ENCODE results near the gene TSPAN17.

Gene TSPAN17

GRCh38 chr5:176651472-176651980, 4.2 kb downstream of the TSPAN17 start:
- in situ Hi-C loops (cut with HindIII; ENCODE audit: low sequenced_read_pairs) = no loop called here
- no peak for DNase-seq (ENCODE audit: low read depth)
- no peak for TF ChIP-seq CTCF (IDR thresholded peaks at IDR 0.05; ENCODE audit: low read depth, low read length, missing control alignments)
- H3K4me3 ChIP-seq (ENCODE audit: low read depth, low read length) = no peak overlapping the region

- H3K4me3 ChIP-seq (ENCODE audit: low read depth, low read length) = no peak overlapping the region
- DNase-seq (ENCODE audit: low read depth) = no peak
- no peak for TF ChIP-seq CTCF (IDR thresholded peaks at IDR 0.05; ENCODE audit: low read depth, low read length, missing control alignments)
- in situ Hi-C loops (cut with HindIII; ENCODE audit: low sequenced_read_pairs) = no loop called here
These were observed 4.9 kb downstream of the TSPAN17 start for GRCh38 chr5:176652136-176652535.

GRCh38 chr5:176653401-176654385, 6.4 kb downstream of the TSPAN17 start:
- H3K4me3 ChIP-seq (ENCODE audit: low read depth, low read length) = no peak overlapping the region
- no peak for DNase-seq (ENCODE audit: low read depth)
- no peak for TF ChIP-seq CTCF (IDR thresholded peaks at IDR 0.05; ENCODE audit: low read depth, low read length, missing control alignments)
- in situ Hi-C loops (cut with HindIII; ENCODE audit: low sequenced_read_pairs) = no loop called here

- no peak overlapping the region for H3K4me3 ChIP-seq (ENCODE audit: low read depth, low read length)
- no peak for DNase-seq (ENCODE audit: low read depth)
- TF ChIP-seq CTCF (IDR thresholded peaks at IDR 0.05; ENCODE audit: low read depth, low read length, missing control alignments) = no peak
- in situ Hi-C loops (cut with HindIII; ENCODE audit: low sequenced_read_pairs) = no loop called here
These were observed 7.6 kb downstream of the TSPAN17 start for GRCh38 chr5:176654856-176655255.

GRCh38 chr5:176656467-176656990, 9.2 kb downstream of the TSPAN17 start:
- in situ Hi-C loops (cut with HindIII; ENCODE audit: low sequenced_read_pairs) = no loop called here
- no peak for TF ChIP-seq CTCF (IDR thresholded peaks at IDR 0.05; ENCODE audit: low read depth, low read length, missing control alignments)

GRCh38 chr5:176658007-176658599, 10.8 kb downstream of the TSPAN17 start:
- no peak overlapping the region for H3K4me3 ChIP-seq (ENCODE audit: low read depth, low read length)
- peak; percentile 87 for TF ChIP-seq CTCF (IDR thresholded peaks at IDR 0.05; ENCODE audit: low read depth, low read length, missing control alignments)
- in situ Hi-C loops (cut with HindIII; ENCODE audit: low sequenced_read_pairs) = no loop called here
- peak; percentile 50 for DNase-seq (ENCODE audit: low read depth)

More at GRCh38 chr5:176656467-176656990, 9.2 kb downstream of the TSPAN17 start:
- no peak for DNase-seq (ENCODE audit: low read depth)
- no peak overlapping the region for H3K4me3 ChIP-seq (ENCODE audit: low read depth, low read length)

All from astrocyte of the cerebellum (primary cell).